BE2C (cell line): ENCODE results near the gene OAS3.
"Not testable (repeated sequence)": the region's sequence is repeated elsewhere in the genome, so short reads cannot be mapped to it uniquely, and the experiment has no call there.

Experiments used
- DNase-seq: peaks from one replicate; pipeline ENCODE4 v3.0.0-alpha.2; 2020
- H3K27me3 ChIP-seq: fragments of 250-450 bp; sonication (Bioruptor Pico); 2 replicates; pipeline ENCODE4 v1.5.1; 2020; ENCODE audit warnings: mild to moderate bottlenecking
- H3K36me3 ChIP-seq: fragments of 250-450 bp; sonication (Bioruptor Pico); 2 replicates; pipeline ENCODE4 v1.5.1; 2020; ENCODE audit warnings: mild to moderate bottlenecking
- H3K4me1 ChIP-seq: fragments of 250-450 bp; sonication (Bioruptor Pico); 2 replicates; pipeline ENCODE4 v1.5.1; 2020
- H3K4me3 ChIP-seq: 2 replicates; pipeline ENCODE4 v1.5.1; 2011; ENCODE audit warnings: low read depth, low read length
- H3K9me3 ChIP-seq: fragments of 250-450 bp; sonication (Bioruptor Pico); 2 replicates; pipeline ENCODE4 v1.5.1; 2020
- CTCF ChIP-seq: IDR thresholded peaks from 2 replicates; pipeline ENCODE4 v1.5.1; 2012; ENCODE audit warnings: mild to moderate bottlenecking, low read depth, low read length

The OAS3 gene

DNA sequence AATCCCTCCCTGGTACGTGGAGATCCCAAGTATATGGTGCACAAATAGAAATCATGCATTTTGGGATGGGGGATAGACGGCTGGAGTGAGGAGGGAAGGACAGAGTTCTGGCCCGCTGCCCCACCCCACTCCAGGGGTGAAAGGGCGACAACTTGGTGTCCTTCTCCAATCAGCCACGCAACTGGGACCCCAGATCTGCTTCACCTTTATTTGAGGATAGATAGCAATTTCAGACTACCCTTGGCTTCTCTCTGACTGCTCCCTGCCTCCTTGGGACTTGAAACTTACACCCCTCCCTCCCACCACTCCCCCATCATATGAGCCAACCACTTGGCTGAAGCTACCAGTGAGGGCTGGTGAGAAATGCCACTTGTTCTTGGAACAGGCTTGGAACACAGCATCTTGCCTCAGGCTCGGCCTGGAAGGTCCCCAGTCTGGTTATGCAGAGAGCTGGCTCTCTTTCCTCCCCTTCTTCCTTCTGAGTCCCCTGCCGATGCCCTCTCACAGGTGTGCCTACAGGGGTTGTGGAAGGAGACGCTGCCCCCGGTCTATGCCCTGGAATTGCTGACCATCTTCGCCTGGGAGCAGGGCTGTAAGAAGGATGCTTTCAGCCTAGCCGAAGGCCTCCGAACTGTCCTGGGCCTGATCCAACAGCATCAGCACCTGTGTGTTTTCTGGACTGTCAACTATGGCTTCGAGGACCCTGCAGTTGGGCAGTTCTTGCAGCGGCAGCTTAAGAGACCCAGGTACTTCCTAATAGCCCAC is 8.1 kb downstream of the OAS3 start:
- no peaks in the 10 kb centered on the region; the same call in 1 of the 2 replicates for H3K27me3 ChIP-seq
- H3K9me3 ChIP-seq = no peaks in the 10 kb centered on the region
- no peak for TF ChIP-seq CTCF
- H3K36me3 ChIP-seq = peaks cover 54% of the 10 kb centered on the region
- DNase-seq = no peak
- no peak overlapping the region for H3K4me3 ChIP-seq
- H3K4me1 ChIP-seq = no peaks in the 10 kb centered on the region; the same call in 1 of the 2 replicates

GRCh38 chr12:112947314-112947713 is 9.0 kb downstream of the OAS3 start:
- Histone ChIP-seq H3K36me3 (peaks cover 56% of the 10 kb centered on the region), H3K4me3 (no peak overlapping the region), H3K4me1 (no peaks in the 10 kb centered on the region; the same call in 1 of the 2 replicates), H3K27me3 (no peaks in the 10 kb centered on the region; the same call in 1 of the 2 replicates), H3K9me3 (no peaks in the 10 kb centered on the region)
- no peak for DNase-seq
- TF ChIP-seq CTCF = no peak

DNA sequence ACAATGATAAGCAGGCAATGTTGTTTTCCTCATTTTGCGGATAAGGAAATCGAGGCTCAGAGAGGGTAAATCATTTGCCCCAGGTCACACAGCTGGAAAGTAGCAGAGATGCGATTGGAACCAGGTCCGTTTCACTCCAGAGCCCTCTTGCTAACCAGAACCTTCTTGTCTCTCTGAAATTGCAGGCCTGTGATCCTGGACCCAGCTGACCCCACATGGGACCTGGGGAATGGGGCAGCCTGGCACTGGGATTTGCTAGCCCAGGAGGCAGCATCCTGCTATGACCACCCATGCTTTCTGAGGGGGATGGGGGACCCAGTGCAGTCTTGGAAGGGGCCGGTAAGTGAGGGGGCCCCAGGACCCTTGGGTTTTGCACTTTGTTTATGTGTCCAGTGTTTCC is 9.5 kb downstream of the OAS3 start:
- DNase-seq = no peak
- no peak overlapping the region for H3K4me3 ChIP-seq
- H3K9me3 ChIP-seq = no peaks in the 10 kb centered on the region
- no peak for TF ChIP-seq CTCF
- no peaks in the 10 kb centered on the region; the same call in 1 of the 2 replicates for H3K4me1 ChIP-seq
- no peaks in the 10 kb centered on the region; the same call in 1 of the 2 replicates for H3K27me3 ChIP-seq
- peaks cover 58% of the 10 kb centered on the region for H3K36me3 ChIP-seq

DNA sequence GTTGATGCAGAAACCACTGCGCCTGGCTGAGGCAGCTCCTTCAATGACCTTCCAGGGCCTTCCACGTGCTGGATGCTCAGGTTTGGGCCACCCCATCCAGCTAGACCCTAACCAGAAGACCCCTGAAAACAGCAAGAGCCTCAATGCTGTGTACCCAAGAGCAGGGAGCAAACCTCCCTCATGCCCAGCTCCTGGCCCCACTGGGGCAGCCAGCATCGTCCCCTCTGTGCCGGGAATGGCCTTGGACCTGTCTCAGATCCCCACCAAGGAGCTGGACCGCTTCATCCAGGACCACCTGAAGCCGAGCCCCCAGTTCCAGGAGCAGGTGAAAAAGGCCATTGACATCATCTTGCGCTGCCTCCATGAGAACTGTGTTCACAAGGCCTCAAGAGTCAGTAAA is 10.5 kb downstream of the OAS3 start:
- TF ChIP-seq CTCF = no peak
- H3K4me1 ChIP-seq = no peaks in the 10 kb centered on the region; the same call in 1 of the 2 replicates
- H3K27me3 ChIP-seq = no peaks in the 10 kb centered on the region; the same call in 1 of the 2 replicates
- DNase-seq = no peak
- H3K9me3 ChIP-seq = no peaks in the 10 kb centered on the region
- no peak overlapping the region for H3K4me3 ChIP-seq
- H3K36me3 ChIP-seq = peaks cover 53% of the 10 kb centered on the region

GRCh38 chr12:112950701-112951100 is 12.4 kb downstream of the OAS3 start:
- Histone ChIP-seq H3K27me3 (no peaks in the 10 kb centered on the region; the same call in 1 of the 2 replicates), H3K9me3 (no peaks in the 10 kb centered on the region), H3K4me1 (no peaks in the 10 kb centered on the region; the same call in 1 of the 2 replicates), H3K4me3 (no peak overlapping the region), H3K36me3 (peaks cover 41% of the 10 kb centered on the region)
- TF ChIP-seq CTCF = 0 out of 2 replicates have a peak, but pooled peaks have one; percentile 3
- peak; percentile 35 for DNase-seq

DNA sequence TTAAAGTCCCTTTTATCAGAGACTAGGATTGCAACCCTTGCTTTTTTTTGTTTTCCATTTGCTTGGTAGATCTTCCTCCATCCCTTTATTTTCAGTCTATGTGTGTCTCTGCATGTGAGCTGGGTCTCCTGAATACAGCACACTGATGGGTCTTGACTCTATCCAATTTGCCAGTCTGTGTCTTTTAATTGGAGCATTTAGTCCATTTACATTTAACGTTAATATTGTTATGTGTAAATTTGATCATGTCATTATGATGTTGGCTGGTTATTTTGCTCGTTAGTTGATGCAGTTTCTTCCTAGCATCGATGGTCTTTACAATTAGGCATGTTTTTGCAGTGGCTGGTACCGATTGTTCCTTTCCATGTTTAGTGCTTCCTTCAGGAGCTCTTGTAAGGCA is 18.9 kb downstream of the OAS3 start:
- not testable (repeated sequence) for DNase-seq, H3K4me1 ChIP-seq, H3K27me3 ChIP-seq, H3K4me3 ChIP-seq
- peaks cover 38% of the 10 kb centered on the region for H3K36me3 ChIP-seq
- peaks cover 11% of the 10 kb centered on the region; the same call in 1 of the 2 replicates for H3K9me3 ChIP-seq
